SK-N-SH treated with all-trans-retinoic acid at 6 μM for 48 hours (cell line): ENCODE measurements around the gene EEIG1.

Source experiments
- ARNTL ChIP-seq: fragments of 450-650 bp; formaldehyde crosslinking; IDR thresholded peaks from 2 replicates; pipeline ENCODE4 v1.5.0; 2020; ENCODE audit warnings: low read depth, mild to moderate bottlenecking, moderate library complexity, borderline replicate concordance
- BACH2 ChIP-seq: fragments of 250-450 bp; sonication (Bioruptor Pico); IDR thresholded peaks from 2 replicates; pipeline ENCODE4 v1.9.0; 2021; ENCODE audit warnings: mild to moderate bottlenecking, borderline replicate concordance
- CREB5 ChIP-seq: fragments of 250-450 bp; sonication (Bioruptor Pico); IDR thresholded peaks from 2 replicates; pipeline ENCODE4 v1.5.1; 2020; ENCODE audit warnings: low read depth, mild to moderate bottlenecking, moderate library complexity
- GLIS3 ChIP-seq: fragments of 250-450 bp; sonication (Bioruptor Pico); IDR thresholded peaks from 2 replicates; pipeline ENCODE4 v1.5.0; 2020; ENCODE audit warnings: mild to moderate bottlenecking, moderate library complexity
- ISL1 ChIP-seq: fragments of 250-450 bp; sonication (Bioruptor Pico); IDR thresholded peaks from 2 replicates; pipeline ENCODE4 v2.1.2; 2022; ENCODE audit warnings: mild to moderate bottlenecking, moderate library complexity
- OSR1 ChIP-seq: fragments of 250-450 bp; sonication (Bioruptor Pico); IDR thresholded peaks from 2 replicates; pipeline ENCODE4 v1.8.0; 2022; ENCODE audit warnings: moderate library complexity, mild to moderate bottlenecking, inconsistent platforms
- PATZ1 ChIP-seq: fragments of 250-450 bp; sonication (Bioruptor Pico); IDR thresholded peaks from 2 replicates; pipeline ENCODE4 v1.8.0; 2020; ENCODE audit warnings: mild to moderate bottlenecking, moderate library complexity, borderline replicate concordance
- SNAI2 ChIP-seq: fragments of 250-450 bp; sonication (Bioruptor Pico); IDR thresholded peaks from 2 replicates; pipeline ENCODE4 v1.5.0; 2020; ENCODE audit warnings: mild to moderate bottlenecking, moderate library complexity
- TOX ChIP-seq: fragments of 250-450 bp; sonication (Bioruptor Pico); IDR thresholded peaks from 2 replicates; pipeline ENCODE4 v1.8.0; 2021; ENCODE audit warnings: mild to moderate bottlenecking, moderate library complexity, borderline replicate concordance
- ZC3H10 ChIP-seq: fragments of 250-450 bp; sonication (Bioruptor Pico); IDR thresholded peaks from 2 replicates; pipeline ENCODE4 v1.5.1; 2021; ENCODE audit warnings: mild to moderate bottlenecking, moderate library complexity
- ZFP30 ChIP-seq: fragments of 450-650 bp; formaldehyde crosslinking; IDR thresholded peaks from 2 replicates; pipeline ENCODE4 v1.5.0; 2022; ENCODE audit warnings: mild to moderate bottlenecking, moderate library complexity
- ZNF565 ChIP-seq: fragments of 450-650 bp; formaldehyde crosslinking; conservative IDR thresholded peaks from 2 replicates; pipeline ENCODE4 v1.5.0; 2020; ENCODE audit warnings: low read depth, mild to moderate bottlenecking, moderate library complexity
- ZNF70 ChIP-seq: fragments of 450-650 bp; formaldehyde crosslinking; IDR thresholded peaks from 2 replicates; pipeline ENCODE4 v1.5.0; 2020; ENCODE audit warnings: mild to moderate bottlenecking, moderate library complexity
- ZNF8 ChIP-seq: fragments of 450-650 bp; formaldehyde crosslinking; IDR thresholded peaks from 2 replicates; pipeline ENCODE4 v1.5.0; 2020; ENCODE audit warnings: mild to moderate bottlenecking, moderate library complexity

- TF ChIP-seq ISL1 (CRISPR knock-in tag), result no peak
- TF ChIP-seq SNAI2, result no peak
- TF ChIP-seq ZNF70, result no peak
- no peak for TF ChIP-seq ZNF565 (CRISPR knock-in tag)
- no peak for TF ChIP-seq TOX (CRISPR knock-in tag)
- no peak for TF ChIP-seq PATZ1
- TF ChIP-seq BACH2 (CRISPR knock-in tag), result no peak
- no peak for TF ChIP-seq ZFP30 (CRISPR knock-in tag)
- no peak for TF ChIP-seq GLIS3
- no peak for TF ChIP-seq ARNTL (CRISPR knock-in tag)
- TF ChIP-seq CREB5, result no peak
- TF ChIP-seq ZNF8 (CRISPR knock-in tag), result no peak
- TF ChIP-seq ZC3H10, result no peak
- no peak for TF ChIP-seq OSR1 (CRISPR knock-in tag)
These were observed 22.1 kb downstream of the EEIG1 start for GRCh38 chr9:127958728-127959127.
